CD4-positive, alpha-beta T cell treated with Interferon alpha-2 for 1 hour (primary cell): ENCODE data around the gene CHST13.

Experiments
- DNase-seq, 2 donors: peaks; one replicate each; pipeline ENCODE4 v3.0.0-alpha.2; 2020 to 2022

Gene CHST13

GRCh38 chr3:126523745-126524428 is at the start of gene CHST13:
Gene CHST13 (plus strand): TSS chr3:126524155. CDS start chr3:126524333, 178 bp downstream.
- DNase-seq = peak in 1 of 2 donors; percentile 17

- DNase-seq = peak; percentile 33 to 35
Observed at GRCh38 chr3:126474498-126475412, 49.2 kb upstream of the CHST13 start.

- peak; percentile 94 to 95 for DNase-seq
Observed at GRCh38 chr3:126475413-126476114, 48.4 kb upstream of the CHST13 start, which contains the start of gene ZXDC. Gene ZXDC (minus strand): TSS chr3:126475891. CDS start chr3:126475865, 26 bp downstream.

- no peak for DNase-seq
Observed at GRCh38 chr3:126476166-126477060, 47.5 kb upstream of the CHST13 start.

- DNase-seq = no peak
Observed at GRCh38 chr3:126477061-126477380, 46.9 kb upstream of the CHST13 start.

GRCh38 chr3:126478581-126479310 is 45.2 kb upstream of the CHST13 start:
- DNase-seq = no peak

GRCh38 chr3:126479642-126480041 is 44.3 kb upstream of the CHST13 start:
- no peak for DNase-seq

- DNase-seq = no peak
Observed at GRCh38 chr3:126480206-126480605, 43.7 kb upstream of the CHST13 start.

GRCh38 chr3:126480861-126481260 is 43.1 kb upstream of the CHST13 start:
- DNase-seq = no peak

- no peak for DNase-seq
Observed at GRCh38 chr3:126481808-126482502, 42.0 kb upstream of the CHST13 start.

- DNase-seq = no peak
Observed at GRCh38 chr3:126482503-126483255, 41.3 kb upstream of the CHST13 start.

- no peak for DNase-seq
Observed at GRCh38 chr3:126483321-126483761, 40.6 kb upstream of the CHST13 start.

GRCh38 chr3:126484148-126484547 is 39.8 kb upstream of the CHST13 start:
- no peak for DNase-seq

- DNase-seq = no peak
Observed at GRCh38 chr3:126484662-126485061, 39.3 kb upstream of the CHST13 start.

- no peak for DNase-seq
Observed at GRCh38 chr3:126485176-126485897, 38.6 kb upstream of the CHST13 start.

GRCh38 chr3:126485956-126486355 is 38.0 kb upstream of the CHST13 start:
- DNase-seq = no peak

GRCh38 chr3:126486360-126486847 is 37.6 kb upstream of the CHST13 start:
- DNase-seq = no peak

- DNase-seq = no peak
Observed at GRCh38 chr3:126487151-126487771, 36.7 kb upstream of the CHST13 start.

GRCh38 chr3:126488185-126488584 is 35.8 kb upstream of the CHST13 start:
- no peak for DNase-seq
